Natural killer cell (primary cell): Measurements from ENCODE around the gene SYTL5. TPM values are rescaled to one million over a fixed set of nuclear protein-coding genes. Genes with fewer than 3 reads are reported as not detected.

Source experiments
- ATAC-seq, 3 donors: fragments of 150-1000 bp in 2 of 3; fragments of 200-7000 bp in 1 of 3; cut with Tn5 transposase; 1 replicate in 1 of 3; 2 replicates in 2 of 3; pipeline ENCODE4 v1.10.0; 2021; ENCODE audit warnings: mild to moderate bottlenecking in 2 of 3, moderate library complexity in 2 of 3
- DNase-seq, 2 donors: peaks; one replicate each; pipeline versions ENCODE4 v3.0.0 to v3.0.0-alpha.2; 2013 to 2021; ENCODE audit warnings: mixed read lengths in 1 of 2
- H3K27ac ChIP-seq: one replicate; pipeline ENCODE4 v1.5.1; 2013; ENCODE audit warnings: mild to moderate bottlenecking, low read length
- H3K27me3 ChIP-seq: one replicate; pipeline ENCODE4 v1.6.1; 2013; ENCODE audit warnings: low read length; ENCODE audit not compliant: control insufficient read depth, insufficient read depth
- H3K36me3 ChIP-seq: one replicate; pipeline ENCODE4 v1.6.1; 2013; ENCODE audit warnings: low read length; ENCODE audit not compliant: control insufficient read depth, insufficient read depth
- H3K4me1 ChIP-seq: one replicate; pipeline ENCODE4 v1.6.1; 2013; ENCODE audit warnings: low read length; ENCODE audit not compliant: control insufficient read depth, insufficient read depth
- H3K4me3 ChIP-seq: one replicate; pipeline ENCODE4 v1.5.1; 2013; ENCODE audit warnings: low read length
- H3K9me3 ChIP-seq: one replicate; pipeline ENCODE4 v1.6.1; 2013; ENCODE audit warnings: low read length; ENCODE audit not compliant: control insufficient read depth, insufficient read depth
- H3K27ac Mint-ChIP-seq, 2 donors: one replicate each; pipeline ENCODE4 v1.8.0; 2022; ENCODE audit warnings: mild to moderate bottlenecking in 2 of 2, mixed read lengths in 2 of 2, moderate library complexity in 1 of 2
- H3K27me3 Mint-ChIP-seq, 2 donors: one replicate each; pipeline ENCODE4 v1.8.0; 2022; ENCODE audit warnings: low read depth in 2 of 2, mixed read lengths in 2 of 2
- H3K36me3 Mint-ChIP-seq: one replicate; pipeline ENCODE4 v1.8.0; 2022; ENCODE audit warnings: mixed read lengths
- H3K4me1 Mint-ChIP-seq, 2 donors: one replicate each; pipeline ENCODE4 v1.8.0; 2022; ENCODE audit warnings: mixed read lengths in 2 of 2
- H3K4me3 Mint-ChIP-seq: one replicate; pipeline ENCODE4 v1.8.0; 2022; ENCODE audit warnings: mild to moderate bottlenecking, moderate library complexity, mixed read lengths
- H3K9me3 Mint-ChIP-seq, 2 donors: one replicate each; pipeline ENCODE4 v1.8.0; 2022; ENCODE audit warnings: mixed read lengths in 2 of 2
- CTCF ChIP-seq: fragments of 200-600 bp; IDR thresholded peaks from one replicate; pipeline ENCODE4 v1.8.0; 2022; ENCODE audit warnings: antibody characterized with exemption
- WGBS: methylation state at CpG from one replicate; pipeline ENCODE4 v1.1.7; 2013; ENCODE audit warnings: missing lambda C conversion rate; ENCODE audit not compliant: insufficient coverage; 5-methylcytosine and 5-hydroxymethylcytosine counted together
- intact Hi-C: fragments of 100-400 bp; cut with micrococcal nuclease; formaldehyde crosslinking; loops from one replicate; pipeline ENCODE4 v1.14.2; 2022
- total RNA-seq, 4 donors: library from RNA; stranded (reverse); fragments of 120-200 nt in 1 of 4; gene quantifications; one replicate each; pipeline versions ENCODE4 v1.2.3 to v1.2.4, GENCODE V29; 2013 to 2022

The SYTL5 gene
- total RNA-seq, 3 donors from 2014 or later (not counting 1 experiment from before 2014, with no cell fraction given) = 0.05 TPM; not detected in 2

- Histone ChIP-seq H3K4me3 (no peak overlapping the region), H3K27me3 (no peaks in the 10 kb centered on the region), H3K36me3 (no peaks in the 10 kb centered on the region), H3K4me1 (no peaks in the 10 kb centered on the region), H3K9me3 (no peaks in the 10 kb centered on the region), H3K27ac (no peak overlapping the region)
- TF ChIP-seq CTCF = no peak
- ATAC-seq (no peak), DNase-seq (no peak)
- H3K27me3 Mint-ChIP-seq = no peaks in the 10 kb centered on the region
- no peaks in the 10 kb centered on the region for H3K9me3 Mint-ChIP-seq
- H3K36me3 Mint-ChIP-seq = no peaks in the 10 kb centered on the region
- no peak overlapping the region for H3K27ac Mint-ChIP-seq
- no CpG with 5 or more reads among the region's 1 CpG for WGBS
- no peak overlapping the region for H3K4me3 Mint-ChIP-seq
- intact Hi-C loops = no loop called here
- no peaks in the 10 kb centered on the region for H3K4me1 Mint-ChIP-seq
Observed at GRCh38 chrX:38087594-38087993, 81.2 kb downstream of the SYTL5 start.

GRCh38 chrX:38089173-38089982 is 83.0 kb downstream of the SYTL5 start:
- TF ChIP-seq CTCF = no peak
- Histone ChIP-seq H3K27me3 (no peaks in the 10 kb centered on the region), H3K27ac (no peak overlapping the region), H3K9me3 (no peaks in the 10 kb centered on the region), H3K4me3 (no peak overlapping the region), H3K4me1 (no peaks in the 10 kb centered on the region), H3K36me3 (no peaks in the 10 kb centered on the region)
- H3K27ac Mint-ChIP-seq = no peak overlapping the region
- no peaks in the 10 kb centered on the region for H3K4me1 Mint-ChIP-seq
- no peak overlapping the region for H3K4me3 Mint-ChIP-seq
- ATAC-seq (no peak), DNase-seq (no peak)
- intact Hi-C loops = no loop called here
- no peaks in the 10 kb centered on the region for H3K36me3 Mint-ChIP-seq
- WGBS = 42% methylated on average over 4 of the region's 8 CpGs
- no peaks in the 10 kb centered on the region for H3K9me3 Mint-ChIP-seq
- no peaks in the 10 kb centered on the region for H3K27me3 Mint-ChIP-seq

- peak overlapping the region in 1 of 2 donors; percentile 51 for H3K27ac Mint-ChIP-seq
- no peak for DNase-seq
Observed at GRCh38 chrX:38095971-38096529, 89.7 kb downstream of the SYTL5 start.

More at GRCh38 chrX:38095971-38096529, 89.7 kb downstream of the SYTL5 start:
- no peaks in the 10 kb centered on the region for H3K36me3 ChIP-seq
- no peaks in the 10 kb centered on the region for H3K4me1 ChIP-seq
- Mint-ChIP-seq H3K4me3 (no peak overlapping the region), H3K27me3 (peaks cover 0 to 7% of the 10 kb centered on the region in 2 donors), H3K4me1 (peaks cover 0 to 5% of the 10 kb centered on the region in 2 donors), H3K9me3 (peaks cover 2 to 7% of the 10 kb centered on the region in 2 donors), H3K36me3 (peaks cover 8% of the 10 kb centered on the region)
- TF ChIP-seq CTCF = no peak
- H3K4me3 ChIP-seq = no peak overlapping the region
- no peak for ATAC-seq
- H3K9me3 ChIP-seq = no peaks in the 10 kb centered on the region
- intact Hi-C loops = no loop called here
- no peak overlapping the region for H3K27ac ChIP-seq
- no peaks in the 10 kb centered on the region for H3K27me3 ChIP-seq
- no CpG with 5 or more reads among the region's 4 CpGs for WGBS
